NCI-H2196 treated with DMSO at 0.1 percent for 48 hours (cell line): Measurements from ENCODE around the gene DES.
A peak's percentile ranks its signal among the peaks of the same experiment; 100 is the strongest.
"Not testable (repeated sequence)": the region's sequence is repeated elsewhere in the genome, so short reads cannot be mapped to it uniquely, and the experiment has no call there.

ENCODE experiments used
- DNase-seq: peaks from one replicate; lab custom pipeline; 2025; ENCODE audit not compliant: unreplicated experiment; lab: John Stamatoyannopoulos, UW

DES gene

DNA sequence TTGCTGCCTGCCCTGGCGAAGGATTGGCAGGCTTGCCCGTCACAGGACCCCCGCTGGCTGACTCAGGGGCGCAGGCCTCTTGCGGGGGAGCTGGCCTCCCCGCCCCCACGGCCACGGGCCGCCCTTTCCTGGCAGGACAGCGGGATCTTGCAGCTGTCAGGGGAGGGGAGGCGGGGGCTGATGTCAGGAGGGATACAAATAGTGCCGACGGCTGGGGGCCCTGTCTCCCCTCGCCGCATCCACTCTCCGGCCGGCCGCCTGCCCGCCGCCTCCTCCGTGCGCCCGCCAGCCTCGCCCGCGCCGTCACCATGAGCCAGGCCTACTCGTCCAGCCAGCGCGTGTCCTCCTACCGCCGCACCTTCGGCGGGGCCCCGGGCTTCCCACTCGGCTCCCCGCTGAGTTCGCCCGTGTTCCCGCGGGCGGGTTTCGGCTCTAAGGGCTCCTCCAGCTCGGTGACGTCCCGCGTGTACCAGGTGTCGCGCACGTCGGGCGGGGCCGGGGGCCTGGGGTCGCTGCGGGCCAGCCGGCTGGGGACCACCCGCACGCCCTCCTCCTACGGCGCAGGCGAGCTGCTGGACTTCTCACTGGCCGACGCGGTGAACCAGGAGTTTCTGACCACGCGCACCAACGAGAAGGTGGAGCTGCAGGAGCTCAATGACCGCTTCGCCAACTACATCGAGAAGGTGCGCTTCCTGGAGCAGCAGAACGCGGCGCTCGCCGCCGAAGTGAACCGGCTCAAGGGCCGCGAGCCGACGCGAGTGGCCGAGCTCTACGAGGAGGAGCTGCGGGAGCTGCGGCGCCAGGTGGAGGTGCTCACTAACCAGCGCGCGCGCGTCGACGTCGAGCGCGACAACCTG, at the start of gene DES:
DES (plus strand) TSS at position 223 of the 857 bp plus-strand sequence; CDS start at position 309, 86 bp downstream.
- DNase-seq = no peak

- peak; percentile 32 for DNase-seq
Measured at GRCh38 chr2:219368690-219369191, 49.4 kb upstream of the DES start.

DNA sequence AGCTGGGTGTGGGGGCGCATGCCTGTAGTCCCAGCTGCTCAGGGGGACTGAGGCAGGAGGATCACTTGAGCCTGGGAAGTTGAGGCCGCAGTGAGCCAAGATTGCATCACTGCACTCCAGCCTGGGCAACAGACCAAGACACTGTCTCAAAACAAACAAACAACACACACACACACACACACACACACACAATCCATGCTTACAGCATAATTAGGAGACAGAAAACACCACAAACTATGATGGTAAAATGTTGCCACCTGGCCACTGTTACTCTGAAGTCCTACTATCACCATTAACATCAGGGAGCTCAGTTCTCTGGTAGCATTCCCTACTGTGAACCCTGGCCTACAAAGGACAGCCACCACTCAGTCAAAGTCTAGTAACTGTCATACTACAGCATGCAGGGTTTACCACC, 48.7 kb upstream of the DES start:
- DNase-seq = peak; percentile 34

- no peak for DNase-seq
Measured at GRCh38 chr2:219378163-219378851, 39.9 kb upstream of the DES start.

DNA sequence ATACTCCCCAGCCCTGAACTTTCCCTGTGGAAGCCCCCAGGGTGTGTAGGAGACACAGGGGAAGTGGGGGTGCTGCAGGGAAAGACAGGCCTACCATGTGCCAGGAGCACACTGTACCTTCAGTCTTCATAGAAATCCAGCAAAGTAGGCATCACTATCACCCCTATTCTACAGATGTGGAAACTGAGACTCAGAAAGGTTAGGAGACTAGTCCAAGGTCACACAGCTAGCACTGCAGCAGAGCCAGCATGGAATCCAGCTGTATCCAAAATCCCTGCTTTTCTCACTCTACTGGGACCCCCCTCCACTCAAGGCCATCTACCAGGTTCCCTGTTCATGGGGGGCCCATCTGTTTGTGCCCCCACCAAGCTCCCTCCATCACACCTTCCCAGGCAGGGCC, 37.3 kb upstream of the DES start:
- no peak for DNase-seq

GRCh38 chr2:219381448-219381847, 36.7 kb upstream of the DES start:
- DNase-seq = no peak

- no peak for DNase-seq
Measured at GRCh38 chr2:219384083-219384713, 34.0 kb upstream of the DES start.

DNA sequence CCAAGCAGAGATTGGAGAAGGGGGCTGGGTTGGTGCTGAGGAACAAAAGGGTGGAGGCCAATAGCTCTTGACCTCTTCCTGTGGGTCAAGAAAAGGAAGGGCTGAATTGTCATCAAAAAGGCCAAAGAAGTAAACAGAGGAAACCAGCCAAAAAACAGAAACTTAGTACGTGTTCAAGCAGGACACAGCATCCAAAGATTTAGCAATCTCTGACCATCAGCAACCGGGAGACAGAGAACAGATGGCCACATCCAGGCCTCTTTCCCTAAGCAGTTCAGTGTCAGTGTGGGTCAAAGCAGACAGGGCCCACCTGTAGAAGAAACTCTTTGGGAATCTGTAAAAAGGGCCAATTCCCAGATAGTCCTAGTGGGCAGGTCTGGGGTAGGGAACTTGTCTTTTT, 33.3 kb upstream of the DES start:
- DNase-seq = no peak

DNA sequence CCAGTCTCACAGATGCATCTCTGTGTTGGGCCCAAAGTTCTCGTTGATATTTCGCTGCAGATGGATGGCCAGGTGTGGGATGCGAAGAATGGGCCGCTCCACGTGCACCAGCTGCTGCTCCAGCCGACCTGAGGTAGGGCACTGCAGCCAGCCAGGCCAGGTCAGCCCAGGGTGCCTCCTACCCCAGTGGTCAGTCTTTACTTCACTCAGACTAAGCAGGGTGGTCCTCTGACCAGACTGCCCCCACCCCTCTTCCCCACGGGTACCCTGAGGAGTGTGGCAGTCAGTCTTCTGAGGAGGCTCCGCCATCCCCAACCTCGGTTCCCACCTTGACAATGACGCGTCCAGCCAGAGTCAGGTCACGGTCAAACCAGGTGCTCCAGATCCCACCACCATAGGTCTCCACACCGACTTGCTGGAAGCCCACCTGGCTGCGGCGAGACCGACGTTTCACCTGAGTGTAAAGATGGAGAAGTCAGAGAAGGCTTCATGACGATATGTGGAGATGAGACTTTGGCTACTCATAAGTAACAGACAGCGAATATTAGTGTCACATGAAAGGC, 32.1 kb upstream of the DES start:
- no peak for DNase-seq

DNA sequence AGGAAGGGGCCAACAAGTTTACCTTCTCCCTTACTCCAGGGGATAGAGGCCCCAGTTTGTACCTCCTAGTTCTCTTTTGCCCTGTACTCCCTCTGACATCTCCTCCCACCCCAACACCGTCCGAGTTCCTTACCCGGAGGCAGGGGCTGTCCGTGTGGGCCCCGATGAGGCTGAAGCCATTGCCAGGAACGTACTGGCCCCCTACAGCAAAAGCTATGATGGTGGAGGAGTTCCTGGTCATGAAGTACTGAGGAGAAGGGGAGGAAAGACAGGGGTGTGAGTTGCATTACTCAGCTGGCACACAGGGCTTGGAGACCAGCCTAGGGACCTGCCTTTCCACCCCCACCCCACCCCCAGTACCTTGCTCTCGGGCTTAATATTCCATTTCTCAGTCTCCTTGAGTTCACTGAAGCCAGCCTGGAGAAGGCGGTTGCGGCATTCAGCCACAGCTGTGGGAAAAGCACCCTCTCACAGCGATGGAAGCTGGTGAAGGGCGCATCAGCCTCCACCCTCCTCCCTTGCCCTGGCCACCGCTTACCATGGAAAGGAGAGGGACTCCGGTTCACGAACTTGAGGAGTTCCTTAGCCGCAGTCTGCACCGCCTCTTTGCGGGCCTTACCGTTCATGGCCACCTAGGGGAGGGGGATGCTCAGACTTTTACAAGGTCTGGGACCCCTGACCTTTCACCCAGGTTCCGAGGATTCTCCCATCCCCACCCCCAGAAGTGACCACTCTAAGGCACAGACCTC, 31.5 kb upstream of the DES start:
- no peak for DNase-seq

- DNase-seq = peak; percentile 94
Measured at GRCh38 chr2:219387306-219388120, 30.7 kb upstream of the DES start, which contains the start of gene DNPEP. Gene DNPEP, minus strand, starts transcription at chr2:219387912. Its CDS starts 118 bp downstream, at chr2:219387794.

DNA sequence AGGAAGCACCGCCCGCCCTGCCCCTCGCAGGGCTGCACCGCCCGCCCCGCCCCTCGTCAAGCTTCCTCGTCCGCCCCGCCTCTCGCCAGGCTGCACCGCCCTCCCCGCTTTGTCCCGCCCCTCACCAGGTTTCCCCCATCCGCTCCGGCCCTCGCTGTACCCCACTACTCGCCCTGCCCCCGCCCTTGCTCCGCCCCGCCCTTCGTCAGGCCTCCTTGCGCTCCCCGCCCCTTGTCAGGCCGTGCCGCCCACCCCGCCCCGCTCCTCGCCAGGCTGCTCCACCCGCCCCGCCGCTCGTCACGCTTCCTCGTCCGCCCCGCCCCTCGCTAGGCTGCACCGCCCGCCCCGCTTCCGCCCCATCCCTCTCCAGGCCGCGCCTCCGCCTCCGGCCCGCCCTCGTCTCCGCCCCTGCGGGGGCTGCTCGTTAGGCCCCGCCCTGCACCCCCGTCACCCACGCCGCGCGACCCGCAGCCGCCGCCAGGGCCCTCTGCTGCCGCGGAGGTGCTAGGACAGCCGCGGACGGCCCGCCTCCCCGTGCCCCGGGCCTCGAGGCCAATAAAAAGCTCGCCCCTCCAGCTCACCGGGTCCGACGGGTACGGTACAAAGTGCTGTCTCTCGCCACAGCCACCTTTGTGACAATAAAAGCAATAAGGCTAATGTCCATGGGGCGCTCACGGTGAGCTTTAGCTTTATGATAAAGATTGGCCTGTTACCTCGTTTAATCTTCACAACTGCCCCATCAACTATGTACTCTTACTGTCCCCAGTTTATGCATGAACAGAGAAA, 29.9 kb upstream of the DES start:
- DNase-seq = peak; percentile 96

DNA sequence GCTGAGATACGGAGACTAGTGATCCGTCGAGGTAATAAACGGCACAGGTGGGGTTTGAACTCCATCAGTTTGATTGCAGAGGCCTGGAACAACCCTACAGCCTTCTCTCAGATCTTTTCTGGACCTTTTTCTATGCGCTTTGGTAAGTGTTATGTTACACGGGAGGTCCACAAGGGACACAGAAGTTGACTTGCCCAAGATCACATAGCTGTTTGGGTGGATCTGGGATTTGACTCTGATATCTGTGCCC, 29.3 kb upstream of the DES start:
- DNase-seq = no peak

- no peak for DNase-seq
Measured at GRCh38 chr2:219392754-219393153, 25.4 kb upstream of the DES start.

DNA sequence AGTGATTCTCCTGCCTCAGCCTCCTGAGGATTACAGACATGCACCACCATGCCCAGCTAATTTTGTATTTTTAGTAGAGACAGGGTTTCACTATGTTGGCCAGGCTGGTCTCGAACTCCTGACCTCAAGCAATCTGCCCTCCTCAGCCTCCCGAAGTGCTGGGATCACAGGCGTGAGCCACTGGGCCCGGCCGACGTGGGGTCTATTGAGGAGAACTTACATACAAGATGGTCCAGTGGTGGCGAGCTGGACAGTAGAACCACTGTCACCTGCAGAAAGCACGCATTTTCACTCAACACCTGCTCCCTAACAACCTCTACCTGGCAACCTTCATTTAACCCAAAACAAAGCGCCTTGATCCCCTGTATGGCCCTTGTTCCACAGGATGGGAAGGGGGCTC, 23.1 kb upstream of the DES start:
- DNase-seq = not testable (repeated sequence)

DNA sequence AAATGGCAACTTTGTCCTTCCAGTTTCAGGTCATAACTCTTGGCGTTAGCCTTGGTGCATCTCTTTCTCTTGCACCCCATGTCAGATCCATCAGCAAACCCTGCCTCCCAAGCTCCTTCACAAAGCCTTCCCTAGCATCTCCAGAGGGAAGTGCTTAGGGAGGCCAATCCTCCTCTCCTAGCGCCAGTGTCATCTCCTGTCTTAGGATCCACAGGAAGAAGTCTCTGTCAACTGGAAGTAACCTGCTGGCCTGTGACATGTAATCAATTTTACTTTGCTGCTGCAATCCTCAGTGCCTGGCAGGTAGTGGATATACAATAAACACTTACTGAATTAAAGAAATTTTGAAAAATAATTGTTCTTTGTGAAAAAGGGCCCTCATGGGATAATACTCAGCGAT, 22.6 kb upstream of the DES start:
- DNase-seq = no peak

DNA sequence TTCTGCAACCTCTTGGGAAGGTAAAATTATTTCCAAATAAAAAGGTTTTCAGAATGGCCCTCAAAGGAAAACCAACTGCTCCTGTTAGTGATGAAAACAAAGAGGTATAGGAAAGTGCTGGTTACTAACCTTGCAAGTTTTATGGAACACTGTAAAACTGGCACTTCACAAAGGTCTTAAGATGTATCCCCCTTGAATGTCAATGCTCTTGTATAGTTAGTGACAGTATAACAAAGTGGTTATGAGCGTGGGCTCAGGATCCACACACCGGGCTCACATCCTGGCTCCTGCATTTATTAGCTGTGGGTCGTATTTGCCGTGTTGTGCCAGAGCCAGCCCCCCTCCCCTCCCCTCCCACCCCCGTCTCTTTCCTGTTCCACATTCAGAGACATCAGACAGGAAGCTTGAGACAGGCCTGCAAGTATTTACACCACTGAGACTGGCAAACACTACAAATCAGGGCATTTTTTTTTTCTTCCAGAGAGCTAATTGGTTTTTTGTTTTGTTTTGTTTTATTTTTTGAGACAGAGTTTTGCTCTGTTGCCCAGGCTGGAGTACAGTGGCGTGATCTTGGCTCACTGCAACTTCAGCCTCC, 21.2 kb upstream of the DES start:
- no peak for DNase-seq

GRCh38 chr2:219398721-219399363, 19.3 kb upstream of the DES start:
- DNase-seq = peak; percentile 89
